ENCODE data around the gene TMX2. TPM values are rescaled to one million over a fixed set of nuclear protein-coding genes. Genes with fewer than 3 reads are reported as not detected.
"Not testable (repeated sequence)": the region's sequence is repeated elsewhere in the genome, so short reads cannot be mapped to it uniquely, and the experiment has no call there.

Gene TMX2
- total RNA-seq, 1 donor from 2014 or later, result 84.4 TPM

DNA sequence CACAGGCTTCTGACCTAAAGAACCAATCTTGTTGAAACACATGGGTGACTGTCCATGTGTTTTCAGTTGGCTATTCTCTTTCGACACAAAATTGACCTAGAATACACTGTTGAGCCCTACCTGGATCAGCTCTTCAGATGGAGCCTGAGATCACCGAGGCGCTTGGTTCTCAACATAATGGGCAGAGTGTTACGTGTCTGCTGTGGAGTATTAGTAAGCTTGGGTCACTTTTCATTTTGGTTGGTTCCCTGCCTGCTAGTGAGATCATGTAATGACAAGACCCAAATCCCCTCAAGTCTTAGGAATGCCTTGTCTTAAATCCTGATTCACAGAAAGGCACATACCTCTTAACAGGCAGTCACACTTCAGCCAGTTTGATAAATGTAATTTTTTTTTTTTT is 9.1 kb upstream of the TMX2 start:
- no peaks in the 10 kb centered on the region for H3K27me3 Mint-ChIP-seq
- peaks cover under 1% of the 10 kb centered on the region for H3K4me1 Mint-ChIP-seq (ENCODE audit: unreplicated experiment)
- H3K36me3 Mint-ChIP-seq, result peaks cover 19% of the 10 kb centered on the region
- DNase-seq (ENCODE audit: extremely low spot score, unreplicated experiment), result no peak
- TF ChIP-seq, protein P1, sequence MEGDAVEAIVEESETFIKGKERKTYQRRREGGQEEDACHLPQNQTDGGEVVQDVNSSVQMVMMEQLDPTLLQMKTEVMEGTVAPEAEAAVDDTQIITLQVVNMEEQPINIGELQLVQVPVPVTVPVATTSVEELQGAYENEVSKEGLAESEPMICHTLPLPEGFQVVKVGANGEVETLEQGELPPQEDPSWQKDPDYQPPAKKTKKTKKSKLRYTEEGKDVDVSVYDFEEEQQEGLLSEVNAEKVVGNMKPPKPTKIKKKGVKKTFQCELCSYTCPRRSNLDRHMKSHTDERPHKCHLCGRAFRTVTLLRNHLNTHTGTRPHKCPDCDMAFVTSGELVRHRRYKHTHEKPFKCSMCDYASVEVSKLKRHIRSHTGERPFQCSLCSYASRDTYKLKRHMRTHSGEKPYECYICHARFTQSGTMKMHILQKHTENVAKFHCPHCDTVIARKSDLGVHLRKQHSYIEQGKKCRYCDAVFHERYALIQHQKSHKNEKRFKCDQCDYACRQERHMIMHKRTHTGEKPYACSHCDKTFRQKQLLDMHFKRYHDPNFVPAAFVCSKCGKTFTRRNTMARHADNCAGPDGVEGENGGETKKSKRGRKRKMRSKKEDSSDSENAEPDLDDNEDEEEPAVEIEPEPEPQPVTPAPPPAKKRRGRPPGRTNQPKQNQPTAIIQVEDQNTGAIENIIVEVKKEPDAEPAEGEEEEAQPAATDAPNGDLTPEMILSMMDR (conservative IDR thresholded peaks at IDR 0.05), result no peak
- no peak overlapping the region for H3K4me3 Mint-ChIP-seq
- no peak overlapping the region for H3K27ac Mint-ChIP-seq
- H3K9me3 Mint-ChIP-seq, result no peaks in the 10 kb centered on the region

DNA sequence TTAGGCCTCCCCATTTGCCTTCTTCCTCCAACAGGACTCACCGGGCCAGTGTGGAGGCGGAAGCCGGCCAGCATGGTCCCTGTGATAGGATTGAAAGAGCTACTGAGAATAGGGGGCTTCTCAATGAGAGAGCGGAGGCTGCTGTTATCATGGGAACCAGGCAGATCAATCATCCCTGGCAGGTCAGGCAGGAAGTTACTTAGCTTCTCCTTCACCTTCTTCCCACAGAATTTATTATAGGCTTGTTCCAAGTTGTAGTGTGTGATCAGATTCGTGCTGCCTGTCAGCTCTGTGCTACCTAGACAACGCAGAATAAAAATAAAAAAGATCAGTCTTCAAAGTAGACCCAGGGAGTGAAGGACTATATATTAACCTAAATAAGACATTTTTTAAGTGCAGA is 7.5 kb upstream of the TMX2 start:
- Mint-ChIP-seq H3K4me1 (ENCODE audit: unreplicated experiment) (peaks cover 3% of the 10 kb centered on the region), H3K4me3 (no peak overlapping the region), H3K27ac (peak overlapping the region; percentile 66), H3K36me3 (peaks cover 11% of the 10 kb centered on the region), H3K9me3 (no peaks in the 10 kb centered on the region), H3K27me3 (no peaks in the 10 kb centered on the region)
- TF ChIP-seq, protein P1 (conservative IDR thresholded peaks at IDR 0.05), result no peak
- no peak for DNase-seq (ENCODE audit: extremely low spot score, unreplicated experiment)

GRCh38 chr11:57705432-57705831 is 7.0 kb upstream of the TMX2 start:
- not testable (repeated sequence) for H3K4me1 Mint-ChIP-seq (ENCODE audit: unreplicated experiment); DNase-seq (ENCODE audit: extremely low spot score, unreplicated experiment); H3K27ac Mint-ChIP-seq; H3K4me3 Mint-ChIP-seq; H3K36me3 Mint-ChIP-seq; H3K9me3 Mint-ChIP-seq; H3K27me3 Mint-ChIP-seq

DNA sequence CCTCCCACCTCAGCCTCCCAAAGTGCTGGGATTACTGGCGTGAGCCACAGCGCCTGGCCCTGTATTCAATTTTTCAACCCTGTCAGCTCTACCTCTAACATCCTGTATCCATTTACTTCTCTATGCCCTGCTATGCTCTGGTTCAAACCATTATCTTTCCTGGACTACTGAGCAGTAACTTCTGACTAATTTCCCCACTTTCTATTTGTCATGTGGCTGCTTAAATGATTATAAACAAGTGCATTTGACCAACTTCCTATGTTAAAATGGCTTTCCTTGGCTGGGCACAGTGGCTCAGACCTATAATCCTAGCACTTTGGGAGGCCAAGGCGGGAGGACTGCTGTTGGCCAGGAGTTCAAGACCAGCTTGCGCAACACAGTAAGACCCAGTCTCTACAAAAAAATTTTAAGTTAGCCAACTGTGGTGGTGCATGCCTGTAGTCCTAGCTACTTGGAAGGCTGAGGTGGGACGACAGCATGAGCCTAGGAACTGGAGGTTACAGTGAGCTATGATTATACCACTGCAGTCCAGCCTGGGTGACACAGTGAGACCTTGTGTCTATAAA is 2.5 kb upstream of the TMX2 start:
- TF ChIP-seq, protein P1 (conservative IDR thresholded peaks at IDR 0.05), result no peak
- Mint-ChIP-seq H3K4me3 (peak overlapping the region; percentile 3), H3K27ac (peak overlapping the region; percentile 47), H3K27me3 (no peaks in the 10 kb centered on the region), H3K4me1 (ENCODE audit: unreplicated experiment) (peaks cover 20% of the 10 kb centered on the region), H3K9me3 (no peaks in the 10 kb centered on the region), H3K36me3 (peaks cover 4% of the 10 kb centered on the region)
- DNase-seq (ENCODE audit: extremely low spot score, unreplicated experiment), result no peak

DNA sequence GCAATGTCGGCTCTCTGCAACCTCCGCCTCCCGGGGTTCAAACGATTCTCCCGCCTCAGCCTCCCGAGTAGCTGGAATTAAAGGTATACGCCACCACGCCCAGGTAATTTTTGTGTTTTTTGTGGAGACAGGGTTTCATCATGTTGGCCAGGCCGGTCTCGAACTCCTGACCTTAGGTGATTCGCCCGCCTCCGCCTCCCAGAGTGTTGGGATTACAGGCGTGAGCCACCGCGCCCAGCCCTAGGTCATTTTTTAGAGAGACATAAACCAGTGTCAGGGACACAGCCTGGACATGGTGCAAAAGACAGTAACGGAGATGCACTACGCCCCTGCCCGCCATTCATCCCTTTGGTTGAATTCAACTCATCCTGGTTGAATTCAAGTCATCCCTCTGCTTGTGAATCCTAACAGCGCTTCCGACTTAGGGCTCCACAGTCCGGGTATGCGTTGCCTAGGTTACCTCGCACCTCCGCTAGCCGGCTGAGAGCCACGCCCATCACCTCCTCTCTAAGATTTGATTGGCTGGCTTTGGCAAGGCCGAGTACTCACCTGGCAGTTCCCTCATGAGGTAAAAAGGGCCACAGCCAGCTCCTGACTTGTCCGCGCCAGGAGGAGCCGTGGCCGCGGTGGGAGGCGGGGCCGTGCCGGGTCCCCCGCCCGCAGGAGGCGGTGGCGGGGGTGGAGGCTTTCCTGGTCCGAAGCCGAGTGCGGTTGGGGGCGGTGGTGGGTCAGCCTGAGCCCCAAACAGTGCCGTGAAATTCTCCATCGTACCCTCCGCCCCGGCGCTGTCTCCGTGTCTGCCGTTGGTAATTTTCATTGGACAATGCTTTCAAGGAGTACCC is 758 bp upstream of the TMX2 start, which contains the start of gene MED19:
TSS of gene MED19 (minus strand) at position 802 of the 842 bp plus-strand sequence. CDS start at position 766, 36 bp downstream.
- Mint-ChIP-seq H3K27ac (peak within 1 kb of the TSS; percentile 94), H3K27me3 (no peaks in the 10 kb centered on the region), H3K9me3 (no peaks in the 10 kb centered on the region), H3K4me3 (peak within 1 kb of the TSS; percentile 94), H3K36me3 (peaks cover 4% of the 10 kb centered on the region), H3K4me1 (ENCODE audit: unreplicated experiment) (peaks cover 20% of the 10 kb centered on the region)
- TF ChIP-seq, protein P1 (conservative IDR thresholded peaks at IDR 0.05), result peak; percentile 11
- DNase-seq (ENCODE audit: extremely low spot score, unreplicated experiment), result peak; percentile 87

DNA sequence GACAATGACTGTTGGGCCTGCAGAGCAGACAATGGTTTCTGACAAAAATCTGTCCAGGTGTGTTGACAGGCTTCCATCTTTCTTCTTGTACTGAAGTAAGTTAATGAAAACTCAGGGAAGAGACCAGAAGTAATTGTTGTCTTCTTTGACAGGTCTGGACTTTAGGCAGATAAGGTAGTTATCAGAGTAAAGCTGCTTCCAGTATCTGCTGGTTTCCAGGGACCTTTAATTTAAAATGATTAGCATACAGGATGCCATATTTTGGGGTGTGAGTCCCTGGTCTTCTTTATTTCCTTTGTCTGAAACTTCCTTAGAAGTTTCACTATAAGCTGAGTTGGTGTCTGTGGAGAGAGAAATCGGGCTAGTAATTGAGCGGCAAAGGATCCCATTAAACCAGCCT is 1.4 kb downstream of the TMX2 start:
- TF ChIP-seq, protein P1 (conservative IDR thresholded peaks at IDR 0.05), result no peak
- no peaks in the 10 kb centered on the region for H3K9me3 Mint-ChIP-seq
- H3K4me1 Mint-ChIP-seq (ENCODE audit: unreplicated experiment), result peaks cover 17% of the 10 kb centered on the region
- H3K4me3 Mint-ChIP-seq, result peak overlapping the region; percentile 94
- H3K36me3 Mint-ChIP-seq, result peaks cover 4% of the 10 kb centered on the region
- H3K27me3 Mint-ChIP-seq, result no peaks in the 10 kb centered on the region
- DNase-seq (ENCODE audit: extremely low spot score, unreplicated experiment), result no peak
- peak overlapping the region; percentile 94 for H3K27ac Mint-ChIP-seq

- not testable (repeated sequence) for H3K9me3 Mint-ChIP-seq; H3K27me3 Mint-ChIP-seq; DNase-seq (ENCODE audit: extremely low spot score, unreplicated experiment); H3K36me3 Mint-ChIP-seq; H3K4me3 Mint-ChIP-seq; H3K27ac Mint-ChIP-seq
- H3K4me1 Mint-ChIP-seq (ENCODE audit: unreplicated experiment), result peaks cover 13% of the 10 kb centered on the region
Observed at GRCh38 chr11:57716726-57717125, 4.3 kb downstream of the TMX2 start.

Data from type B pancreatic cell (in vitro differentiated cells).